GM08714 (cell line): ENCODE results near the gene P2RX2.

Source experiments
- H3K4me3 ChIP-seq: fragments of 200-500 bp; sonication (Bioruptor generic); 2 replicates; pipeline ENCODE4 v1.5.1; 2014; ENCODE audit warnings: mild to moderate bottlenecking, low read length, inconsistent platforms
- ZNF274 ChIP-seq: IDR thresholded peaks from 2 replicates; pipeline ENCODE4 v1.6.1; 2012; ENCODE audit warnings: mild to moderate bottlenecking, low read depth, low read length

The P2RX2 gene

GRCh38 chr12:132660052-132660451 is 41.5 kb downstream of the P2RX2 start:
- no peak overlapping the region for H3K4me3 ChIP-seq
- no peak for TF ChIP-seq ZNF274

- no peak for TF ChIP-seq ZNF274
- H3K4me3 ChIP-seq = no peak overlapping the region
Observed at GRCh38 chr12:132660996-132661395, 42.4 kb downstream of the P2RX2 start.

- no peak for TF ChIP-seq ZNF274
Observed at GRCh38 chr12:132661972-132662371, 43.4 kb downstream of the P2RX2 start.

GRCh38 chr12:132662901-132663755 is 44.6 kb downstream of the P2RX2 start:
- H3K4me3 ChIP-seq = no peak overlapping the region
- no peak for TF ChIP-seq ZNF274

More at GRCh38 chr12:132661972-132662371, 43.4 kb downstream of the P2RX2 start:
- no peak overlapping the region for H3K4me3 ChIP-seq

GRCh38 chr12:132664206-132665148 is 45.9 kb downstream of the P2RX2 start:
- no peak overlapping the region for H3K4me3 ChIP-seq
- TF ChIP-seq ZNF274 = no peak

- no peak for TF ChIP-seq ZNF274
- H3K4me3 ChIP-seq = no peak overlapping the region
Observed at GRCh38 chr12:132665149-132665491, 46.5 kb downstream of the P2RX2 start.

GRCh38 chr12:132665794-132666193 is 47.2 kb downstream of the P2RX2 start:
- H3K4me3 ChIP-seq = no peak overlapping the region
- TF ChIP-seq ZNF274 = no peak

GRCh38 chr12:132668191-132669088 is 49.9 kb downstream of the P2RX2 start:
- TF ChIP-seq ZNF274 = no peak
- H3K4me3 ChIP-seq = no peak overlapping the region

GRCh38 chr12:132669166-132669879 is 50.7 kb downstream of the P2RX2 start:
- H3K4me3 ChIP-seq = no peak overlapping the region
- no peak for TF ChIP-seq ZNF274
